GM12875 (cell line): ENCODE results near the gene ZNF511.

ENCODE experiments used
- H3K4me3 ChIP-seq: one replicate; pipeline ENCODE4 v1.5.1; 2011; ENCODE audit warnings: low read depth, low read length, control low read depth
- CTCF ChIP-seq: IDR thresholded peaks from 2 replicates; pipeline ENCODE4 v1.5.1; 2011; ENCODE audit warnings: low read depth, mild to moderate bottlenecking, control low read depth, inconsistent platforms, low read length, moderate library complexity, borderline replicate concordance; ENCODE audit not compliant: insufficient read depth

Gene ZNF511

DNA sequence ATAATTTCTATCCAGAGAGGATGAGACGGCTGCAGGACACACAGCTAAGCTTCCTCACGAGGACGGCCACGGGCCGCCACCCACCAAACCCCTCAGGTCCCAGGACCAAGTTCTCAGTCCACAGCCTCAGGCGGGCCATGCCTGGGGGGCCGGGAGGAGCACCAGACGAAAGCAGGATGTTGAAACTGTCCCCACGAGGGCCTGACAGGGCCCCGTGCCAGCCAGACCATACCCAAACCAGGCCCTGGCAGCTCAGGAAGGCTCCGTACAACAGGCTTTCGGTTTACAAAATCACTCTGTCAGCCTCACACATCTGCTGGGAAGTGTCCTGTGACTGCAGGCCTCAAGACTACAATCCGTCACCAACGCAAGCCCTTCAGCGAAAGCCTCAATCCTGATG lies 14.5 kb upstream of the ZNF511 start:
- no peak overlapping the region for H3K4me3 ChIP-seq
- no peak for TF ChIP-seq CTCF

DNA sequence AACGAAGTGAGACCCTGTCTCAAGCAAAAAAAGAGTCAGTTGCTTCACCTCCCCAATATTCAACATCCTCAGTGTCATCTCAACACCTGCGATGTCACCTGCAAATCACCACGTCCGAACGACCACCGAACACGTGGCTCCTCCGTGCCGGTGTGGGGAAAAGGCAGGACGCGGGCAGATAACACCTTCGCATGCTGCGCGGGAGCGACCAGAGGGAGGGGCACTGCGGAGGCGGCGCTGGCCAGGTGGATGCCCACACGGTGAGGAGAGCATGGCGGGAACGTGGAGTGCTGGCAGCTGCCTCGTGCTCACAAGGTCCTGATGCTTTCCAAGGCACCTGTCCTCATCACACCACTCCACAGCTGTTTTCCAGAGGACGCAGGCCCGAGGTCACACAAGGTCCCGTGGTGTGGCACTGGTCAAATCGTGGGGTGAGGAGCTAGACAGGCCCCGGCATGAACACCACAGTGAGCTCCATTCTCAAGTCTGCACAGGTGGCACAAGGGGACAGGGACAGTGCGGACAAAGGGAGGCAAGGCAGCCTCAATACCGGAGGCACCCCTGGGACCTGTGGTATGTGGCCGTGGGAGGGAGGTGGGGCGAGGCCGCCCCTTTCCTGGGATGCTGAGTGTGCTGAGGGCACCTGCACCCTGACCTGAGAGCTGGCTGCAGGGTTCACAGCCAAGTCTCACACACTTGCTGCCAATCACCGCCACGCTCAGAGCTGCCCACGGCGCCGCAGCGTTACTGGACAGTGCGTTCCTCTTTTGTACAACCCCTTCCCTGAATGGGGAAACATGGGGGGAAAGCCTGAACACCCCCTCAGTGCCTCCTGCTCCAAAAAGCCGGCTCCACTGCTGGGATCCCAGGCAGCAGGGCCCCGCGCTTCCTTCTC lies 13.0 kb upstream of the ZNF511 start:
- no peak for TF ChIP-seq CTCF
- H3K4me3 ChIP-seq, result no peak overlapping the region

DNA sequence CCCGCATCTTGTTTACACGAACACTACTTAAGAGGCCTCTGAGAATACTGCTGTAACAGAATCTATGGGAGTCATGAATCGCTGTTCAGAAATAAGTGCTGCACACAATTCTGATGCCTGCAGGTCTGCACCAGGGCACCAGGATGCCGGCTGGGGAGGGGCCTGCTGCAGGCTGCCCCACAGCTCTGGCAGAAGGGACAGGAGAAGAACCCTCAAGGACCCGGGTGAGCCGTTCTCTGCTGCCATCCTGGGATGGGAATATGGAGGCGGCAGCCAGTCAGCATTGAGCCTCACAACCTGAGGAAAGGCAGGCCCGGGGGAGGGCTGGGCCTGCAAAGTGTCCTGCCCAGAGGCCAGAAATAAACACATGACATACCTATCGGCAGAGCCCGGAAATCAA lies 11.2 kb upstream of the ZNF511 start:
- no peak for TF ChIP-seq CTCF

GRCh38 chr10:133298466-133298865 lies 10.2 kb upstream of the ZNF511 start:
- H3K4me3 ChIP-seq, result no peak overlapping the region
- no peak for TF ChIP-seq CTCF

More for the DNA sequence above, 11.2 kb upstream of the ZNF511 start:
- no peak overlapping the region for H3K4me3 ChIP-seq

- no peak for TF ChIP-seq CTCF
- H3K4me3 ChIP-seq, result no peak overlapping the region
These were observed 9.5 kb upstream of the ZNF511 start for GRCh38 chr10:133299224-133299623.

DNA sequence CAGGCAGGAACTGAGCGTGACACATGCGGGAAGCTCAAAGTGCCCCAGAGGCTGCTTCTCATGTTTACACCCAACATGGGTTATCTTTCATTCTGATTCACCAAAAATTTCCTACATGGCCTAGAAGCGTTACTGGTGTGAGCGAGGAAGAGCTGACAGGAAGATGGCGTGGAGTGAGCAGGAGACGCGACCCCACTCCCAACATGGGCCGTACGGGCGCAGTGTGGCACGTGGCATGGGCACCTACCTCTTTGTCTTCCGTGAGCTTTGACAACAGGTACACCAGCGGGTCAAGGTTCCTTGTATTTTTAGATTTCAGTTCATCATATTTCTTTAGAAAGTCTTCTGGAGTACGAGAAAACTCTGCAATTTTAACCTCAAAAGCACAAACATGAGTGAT lies 9.0 kb upstream of the ZNF511 start:
- no peak overlapping the region for H3K4me3 ChIP-seq
- no peak for TF ChIP-seq CTCF

DNA sequence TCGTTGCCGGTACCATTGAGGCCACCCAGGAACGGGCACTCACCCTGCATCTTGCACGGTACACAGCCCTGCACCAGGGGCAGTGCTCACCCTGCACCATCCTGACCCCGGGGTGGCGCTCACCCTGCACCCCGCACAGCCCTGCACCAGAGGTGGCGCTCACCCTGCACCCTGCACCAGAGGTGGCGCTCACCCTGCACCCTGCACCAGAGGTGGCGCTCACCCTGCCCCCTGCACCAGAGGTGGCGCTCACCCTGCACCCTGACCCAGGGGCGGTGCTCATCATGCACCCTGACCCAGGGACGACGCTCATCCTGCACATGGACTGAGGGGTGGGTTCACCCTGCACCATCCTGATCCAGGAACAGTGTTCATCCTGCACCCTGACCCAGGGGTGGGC lies 6.5 kb upstream of the ZNF511 start:
- no peak for TF ChIP-seq CTCF
- no peak overlapping the region for H3K4me3 ChIP-seq
